H1 (cell line): ENCODE measurements around the gene CHD5.

Experiments
- ATF3 ChIP-seq: IDR thresholded peaks from 2 replicates; pipeline ENCODE4 v1.6.1; 2011; ENCODE audit warnings: low read depth, mild to moderate bottlenecking, low read length; ENCODE audit not compliant: insufficient read depth
- CTCF ChIP-seq, 3 experiments: IDR thresholded peaks; 1 replicate in 2 of 3; 2 replicates in 1 of 3; pipeline versions ENCODE4 v1.5.1 to v1.6.1; 2011; ENCODE audit warnings: low read length in 3 of 3, mild to moderate bottlenecking in 3 of 3, inconsistent platforms in 2 of 3, low read depth in 1 of 3, moderate library complexity in 1 of 3; ENCODE audit not compliant: insufficient read depth in 1 of 3; ENCODE audit errors: control extremely low read depth in 1 of 3
- EZH2 ChIP-seq: fragments of 200-600 bp; sonication (generic); IDR thresholded peaks from 2 replicates; pipeline ENCODE4 v1.7.1; 2012; ENCODE audit warnings: low read depth, mild to moderate bottlenecking, moderate library complexity, low read length, inconsistent platforms; ENCODE audit not compliant: severe bottlenecking
- POLR2AphosphoS5 ChIP-seq: IDR thresholded peaks from 2 replicates; pipeline ENCODE4 v1.6.1; 2011; ENCODE audit warnings: low read depth, low read length
- RAD21 ChIP-seq, 2 experiments: IDR thresholded peaks in 1 of 2; conservative IDR thresholded peaks in 1 of 2; 2 replicates each; pipeline ENCODE4 v1.6.1; 2011; ENCODE audit warnings: low read depth in 2 of 2, low read length in 2 of 2, improper control_type of control experiment in 1 of 2, inconsistent platforms in 1 of 2, mild to moderate bottlenecking in 1 of 2, moderate library complexity in 1 of 2
- TCF12 ChIP-seq: IDR thresholded peaks from 2 replicates; pipeline ENCODE4 v1.6.1; 2011; ENCODE audit warnings: low read depth, mild to moderate bottlenecking, low read length
- USF2 ChIP-seq: IDR thresholded peaks from 2 replicates; pipeline ENCODE4 v1.6.1; 2011; ENCODE audit warnings: low read length, improper control_type of control experiment

GRCh38 chr1:6172549-6172948 is 7.6 kb downstream of the CHD5 start:
- TF ChIP-seq POLR2AphosphoS5 = no peak
- no peak for TF ChIP-seq ATF3
- TF ChIP-seq CTCF (IDR thresholded peaks at IDR 0.05; ENCODE audit: control extremely low read depth in 1 of 3, insufficient read depth in 1 of 3, low read depth in 1 of 3, low read length in 3 of 3) = no peak
- TF ChIP-seq EZH2 = no peak
- no peak for TF ChIP-seq TCF12
- TF ChIP-seq USF2 = no peak
- TF ChIP-seq RAD21 (IDR thresholded peaks at IDR 0.05 in 1 of 2, conservative IDR thresholded peaks at IDR 0.05 in 1 of 2; ENCODE audit: low read depth in 2 of 2, low read length in 2 of 2) = no peak
